ENCODE results near the gene CHST3.

- TF ChIP-seq CTCF (IDR thresholded peaks at IDR 0.05) (no peak), EP300 (IDR thresholded peaks at IDR 0.05) (no peak), POLR2A (IDR thresholded peaks at IDR 0.05) (no peak)
Observed at GRCh38 chr10:72061491-72061890, 97.3 kb downstream of the CHST3 start.

All from sigmoid colon (tissue), 4 donors.